ENCODE data around the gene RAPGEF2. TPM values are rescaled to one million over a fixed set of nuclear protein-coding genes. Genes with fewer than 3 reads are reported as not detected.

Gene RAPGEF2
- total and polyA plus RNA-seq, 9 of the 15 experiments (the other 6 are each of a cell fraction or from before 2014, with no cell fraction given) = 3.1 to 32.6 (median 23.1) TPM

DNA sequence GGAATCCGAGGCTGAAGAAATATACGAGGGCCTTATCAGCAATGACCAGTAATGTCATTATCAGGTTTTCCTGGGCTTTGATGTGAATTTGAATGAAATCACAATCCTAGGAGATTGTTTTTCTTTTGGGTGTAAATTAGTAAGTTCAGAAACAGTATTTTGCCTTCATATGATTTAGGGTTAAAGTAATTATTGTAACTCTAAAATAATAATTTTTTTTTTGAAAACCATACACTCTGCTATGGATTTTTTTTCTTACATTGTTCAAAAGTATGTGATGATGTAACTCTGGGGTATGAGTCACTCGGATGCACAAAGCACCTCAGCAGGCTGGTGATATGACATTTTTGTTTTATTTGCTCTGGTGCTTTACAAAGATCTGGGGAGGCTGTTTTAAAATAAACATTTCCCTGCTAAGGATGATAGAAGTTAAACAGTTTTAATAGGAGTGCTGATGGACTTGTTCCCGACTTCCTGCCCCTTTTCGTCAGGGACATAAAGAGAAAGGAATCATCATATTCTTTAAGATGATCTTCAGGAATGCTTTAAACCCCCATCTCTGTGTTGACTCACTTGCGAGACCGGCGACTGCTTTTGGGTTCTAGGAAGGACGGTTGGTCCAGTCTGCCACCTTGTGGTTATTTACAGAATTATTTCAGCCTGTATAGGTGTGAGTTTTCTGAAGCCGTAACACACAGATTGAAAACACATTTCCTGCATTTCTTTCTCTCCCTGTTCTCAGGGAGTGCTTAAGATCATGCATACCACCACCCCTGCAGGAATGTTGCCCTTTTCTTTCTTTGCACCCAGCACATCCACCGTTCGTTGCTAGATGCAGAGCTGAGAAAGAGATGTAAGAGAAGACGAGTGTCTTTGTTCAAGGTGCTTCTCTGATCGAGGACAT is 72.5 kb downstream of the RAPGEF2 start (continued):
- TF ChIP-seq ETV6 (IDR thresholded peaks at IDR 0.05; ENCODE audit: borderline replicate concordance in 1 of 2, low read depth in 2 of 2, low read length in 1 of 2) (no peak), ETV6 (CRISPR knock-in tag; IDR thresholded peaks at IDR 0.05; ENCODE audit: borderline replicate concordance) (no peak), ZNF134 (CRISPR knock-in tag; conservative IDR thresholded peaks at IDR 0.05) (no peak), IRF2 (CRISPR knock-in tag; IDR thresholded peaks at IDR 0.05) (no peak), ZNF140 (CRISPR knock-in tag; IDR thresholded peaks at IDR 0.05) (no peak), NFYB (IDR thresholded peaks at IDR 0.05; ENCODE audit: extremely low read depth, insufficient read length) (no peak), ILK (tag; IDR thresholded peaks at IDR 0.05; ENCODE audit: borderline replicate concordance, low read depth) (no peak), ZNF76 (CRISPR knock-in tag; IDR thresholded peaks at IDR 0.05; ENCODE audit: borderline replicate concordance) (no peak), CTBP1 (IDR thresholded peaks at IDR 0.05; ENCODE audit: borderline replicate concordance) (peak; percentile 71), MCM7 (IDR thresholded peaks at IDR 0.05) (no peak), LEF1 (IDR thresholded peaks at IDR 0.05) (peak; percentile 22; the same call in 1 of the 2 replicates), ZNF785 (CRISPR knock-in tag; IDR thresholded peaks at IDR 0.05) (no peak)
- TF ChIP-seq, protein P1, sequence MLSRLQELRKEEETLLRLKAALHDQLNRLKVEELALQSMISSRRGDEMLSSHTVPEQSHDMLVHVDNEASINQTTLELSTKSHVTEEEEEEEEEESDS (CRISPR knock-in tag; IDR thresholded peaks at IDR 0.05) = no peak
- TF ChIP-seq, protein P2, sequence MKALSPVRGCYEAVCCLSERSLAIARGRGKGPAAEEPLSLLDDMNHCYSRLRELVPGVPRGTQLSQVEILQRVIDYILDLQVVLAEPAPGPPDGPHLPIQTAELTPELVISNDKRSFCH (CRISPR knock-in tag; IDR thresholded peaks at IDR 0.05) = no peak
- TF ChIP-seq, protein P2 (tag; IDR thresholded peaks at IDR 0.05) = no peak
- TF ChIP-seq, protein P3, sequence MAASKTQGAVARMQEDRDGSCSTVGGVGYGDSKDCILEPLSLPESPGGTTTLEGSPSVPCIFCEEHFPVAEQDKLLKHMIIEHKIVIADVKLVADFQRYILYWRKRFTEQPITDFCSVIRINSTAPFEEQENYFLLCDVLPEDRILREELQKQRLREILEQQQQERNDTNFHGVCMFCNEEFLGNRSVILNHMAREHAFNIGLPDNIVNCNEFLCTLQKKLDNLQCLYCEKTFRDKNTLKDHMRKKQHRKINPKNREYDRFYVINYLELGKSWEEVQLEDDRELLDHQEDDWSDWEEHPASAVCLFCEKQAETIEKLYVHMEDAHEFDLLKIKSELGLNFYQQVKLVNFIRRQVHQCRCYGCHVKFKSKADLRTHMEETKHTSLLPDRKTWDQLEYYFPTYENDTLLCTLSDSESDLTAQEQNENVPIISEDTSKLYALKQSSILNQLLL (CRISPR knock-in tag; IDR thresholded peaks at IDR 0.05; ENCODE audit: borderline replicate concordance) = no peak
- TF ChIP-seq, protein P4, sequence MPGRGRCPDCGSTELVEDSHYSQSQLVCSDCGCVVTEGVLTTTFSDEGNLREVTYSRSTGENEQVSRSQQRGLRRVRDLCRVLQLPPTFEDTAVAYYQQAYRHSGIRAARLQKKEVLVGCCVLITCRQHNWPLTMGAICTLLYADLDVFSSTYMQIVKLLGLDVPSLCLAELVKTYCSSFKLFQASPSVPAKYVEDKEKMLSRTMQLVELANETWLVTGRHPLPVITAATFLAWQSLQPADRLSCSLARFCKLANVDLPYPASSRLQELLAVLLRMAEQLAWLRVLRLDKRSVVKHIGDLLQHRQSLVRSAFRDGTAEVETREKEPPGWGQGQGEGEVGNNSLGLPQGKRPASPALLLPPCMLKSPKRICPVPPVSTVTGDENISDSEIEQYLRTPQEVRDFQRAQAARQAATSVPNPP (IDR thresholded peaks at IDR 0.05; ENCODE audit: borderline replicate concordance, insufficient read depth, insufficient read length) = no peak
- TF ChIP-seq, protein P5, sequence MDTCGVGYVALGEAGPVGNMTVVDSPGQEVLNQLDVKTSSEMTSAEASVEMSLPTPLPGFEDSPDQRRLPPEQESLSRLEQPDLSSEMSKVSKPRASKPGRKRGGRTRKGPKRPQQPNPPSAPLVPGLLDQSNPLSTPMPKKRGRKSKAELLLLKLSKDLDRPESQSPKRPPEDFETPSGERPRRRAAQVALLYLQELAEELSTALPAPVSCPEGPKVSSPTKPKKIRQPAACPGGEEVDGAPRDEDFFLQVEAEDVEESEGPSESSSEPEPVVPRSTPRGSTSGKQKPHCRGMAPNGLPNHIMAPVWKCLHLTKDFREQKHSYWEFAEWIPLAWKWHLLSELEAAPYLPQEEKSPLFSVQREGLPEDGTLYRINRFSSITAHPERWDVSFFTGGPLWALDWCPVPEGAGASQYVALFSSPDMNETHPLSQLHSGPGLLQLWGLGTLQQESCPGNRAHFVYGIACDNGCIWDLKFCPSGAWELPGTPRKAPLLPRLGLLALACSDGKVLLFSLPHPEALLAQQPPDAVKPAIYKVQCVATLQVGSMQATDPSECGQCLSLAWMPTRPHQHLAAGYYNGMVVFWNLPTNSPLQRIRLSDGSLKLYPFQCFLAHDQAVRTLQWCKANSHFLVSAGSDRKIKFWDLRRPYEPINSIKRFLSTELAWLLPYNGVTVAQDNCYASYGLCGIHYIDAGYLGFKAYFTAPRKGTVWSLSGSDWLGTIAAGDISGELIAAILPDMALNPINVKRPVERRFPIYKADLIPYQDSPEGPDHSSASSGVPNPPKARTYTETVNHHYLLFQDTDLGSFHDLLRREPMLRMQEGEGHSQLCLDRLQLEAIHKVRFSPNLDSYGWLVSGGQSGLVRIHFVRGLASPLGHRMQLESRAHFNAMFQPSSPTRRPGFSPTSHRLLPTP (IDR thresholded peaks at IDR 0.05; ENCODE audit: borderline replicate concordance, extremely low read depth, insufficient read length) = no peak
